Caki2 (cell line): Measurements from ENCODE around the gene ITK. TPM values are rescaled to one million over a fixed set of nuclear protein-coding genes. Genes with fewer than 3 reads are reported as not detected.
"Not testable (repeated sequence)": the region's sequence is repeated elsewhere in the genome, so short reads cannot be mapped to it uniquely, and the experiment has no call there.

ENCODE experiments used
- DNase-seq: peaks from one replicate; pipeline ENCODE4 v3.0.0-alpha.2; 2015; ENCODE audit warnings: low read depth
- in situ Hi-C: cut with HindIII; loops from 2 replicates; pipeline ENCODE4 v1.10.0; 2016; ENCODE audit warnings: low sequenced_read_pairs, low pct_unique_long_range_greater_than_20kb, mixed read lengths
- total RNA-seq: library from RNA; depleted of rRNA; stranded (reverse); fragments of >200 nt; shearing (Covaris generic); gene quantifications from 2 replicates; pipeline ENCODE4 v1.2.3, GENCODE V29; 2014; ENCODE audit warnings: low replicate concordance

The ITK gene
- total RNA-seq, 1 experiment from 2014 or later = not detected

GRCh38 chr5:157166214-157167213 lies 14.1 kb upstream of the ITK start, which contains the start of gene GARIN3:
TSS of gene GARIN3 (minus strand) at chr5:157166264. CDS start at chr5:157166168, 96 bp downstream.
- in situ Hi-C loops = no loop called here
- DNase-seq = no peak

- DNase-seq = peak; percentile 48
- in situ Hi-C loops = no loop called here
Observed at GRCh38 chr5:157167214-157167621, 13.4 kb upstream of the ITK start.

GRCh38 chr5:157168286-157168685 lies 12.4 kb upstream of the ITK start:
- no peak for DNase-seq
- in situ Hi-C loops = no loop called here

- in situ Hi-C loops = no loop called here
- no peak for DNase-seq
Observed at GRCh38 chr5:157172403-157172802, 8.2 kb upstream of the ITK start.

GRCh38 chr5:157175071-157175612 lies 5.5 kb upstream of the ITK start:
- DNase-seq = no peak
- in situ Hi-C loops = no loop called here

GRCh38 chr5:157177953-157178352 lies 2.7 kb upstream of the ITK start:
- DNase-seq = no peak

GRCh38 chr5:157178966-157179365 lies 1.7 kb upstream of the ITK start:
- DNase-seq = no peak
- in situ Hi-C loops = no loop called here

More at GRCh38 chr5:157177953-157178352, 2.7 kb upstream of the ITK start:
- in situ Hi-C loops = no loop called here

- in situ Hi-C loops = no loop called here
- DNase-seq = no peak
Observed at GRCh38 chr5:157182143-157182757, 1.6 kb downstream of the ITK start.

- in situ Hi-C loops = no loop called here
- DNase-seq = no peak
Observed at GRCh38 chr5:157184117-157184670, 3.6 kb downstream of the ITK start.

GRCh38 chr5:157185122-157185521 lies 4.5 kb downstream of the ITK start:
- in situ Hi-C loops, DNase-seq: not testable (repeated sequence)

- in situ Hi-C loops = no loop called here
- DNase-seq = no peak
Observed at GRCh38 chr5:157186309-157187045, 5.8 kb downstream of the ITK start.

GRCh38 chr5:157187046-157187754 lies 6.6 kb downstream of the ITK start:
- in situ Hi-C loops = no loop called here
- no peak for DNase-seq

GRCh38 chr5:157188270-157188669 lies 7.6 kb downstream of the ITK start:
- in situ Hi-C loops = no loop called here
- DNase-seq = no peak

- DNase-seq = no peak
- in situ Hi-C loops = no loop called here
Observed at GRCh38 chr5:157189223-157189622, 8.6 kb downstream of the ITK start.

- DNase-seq = no peak
- in situ Hi-C loops = no loop called here
Observed at GRCh38 chr5:157193699-157194424, 13.2 kb downstream of the ITK start.

- in situ Hi-C loops = no loop called here
- no peak for DNase-seq
Observed at GRCh38 chr5:157196045-157196444, 15.4 kb downstream of the ITK start.

- no peak for DNase-seq
- in situ Hi-C loops = no loop called here
Observed at GRCh38 chr5:157197086-157197485, 16.4 kb downstream of the ITK start.
